Amniotic epithelial cell (primary cell): ENCODE measurements around the gene DNAJB8.

Experiments used
- DNase-seq: peaks from one replicate; pipeline ENCODE4 v3.0.0-alpha.2; 2010; ENCODE audit warnings: low read depth

Gene DNAJB8

DNA sequence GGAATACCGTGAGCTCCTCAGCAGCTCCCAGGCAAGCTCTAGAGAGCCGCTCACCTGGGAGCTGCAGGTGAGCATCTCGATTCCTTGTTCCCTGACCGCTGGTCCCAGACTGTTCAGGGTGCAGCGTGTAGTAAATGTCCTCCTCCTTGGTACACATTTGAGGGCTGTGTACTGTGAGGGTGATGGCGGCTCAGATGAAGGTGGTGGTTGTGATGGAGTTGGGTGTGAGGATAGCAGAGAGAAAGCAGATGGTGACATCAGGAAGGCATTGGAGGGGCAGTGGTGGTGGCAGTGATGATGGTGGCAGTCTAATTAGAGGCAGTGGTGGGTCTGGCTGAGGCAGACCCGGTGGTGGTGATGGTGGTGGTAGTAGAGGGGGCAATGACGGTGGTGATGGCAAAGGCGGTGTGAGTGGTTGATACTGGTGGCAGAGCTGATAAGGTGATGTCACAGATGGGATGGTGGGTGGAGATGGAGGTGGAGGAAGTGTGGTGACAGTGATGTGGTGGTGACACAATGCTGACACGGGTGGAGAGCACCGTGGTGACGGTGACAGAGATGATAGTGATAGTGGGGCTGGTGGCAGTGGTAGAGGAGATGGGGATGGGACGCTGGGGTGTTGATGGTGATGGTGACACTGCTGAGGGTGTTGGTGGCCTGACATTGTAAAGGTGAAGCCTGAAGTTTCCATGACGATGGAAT, at the start of gene DNAJB8:
TSS of gene DNAJB8 (minus strand) at position 51 of the 702 bp plus-strand sequence. CDS start 3,645 bp downstream, outside the sequence.
- no peak for DNase-seq

- DNase-seq, result no peak
These were observed 49.3 kb upstream of the DNAJB8 start for GRCh38 chr3:128515967-128516366.

DNA sequence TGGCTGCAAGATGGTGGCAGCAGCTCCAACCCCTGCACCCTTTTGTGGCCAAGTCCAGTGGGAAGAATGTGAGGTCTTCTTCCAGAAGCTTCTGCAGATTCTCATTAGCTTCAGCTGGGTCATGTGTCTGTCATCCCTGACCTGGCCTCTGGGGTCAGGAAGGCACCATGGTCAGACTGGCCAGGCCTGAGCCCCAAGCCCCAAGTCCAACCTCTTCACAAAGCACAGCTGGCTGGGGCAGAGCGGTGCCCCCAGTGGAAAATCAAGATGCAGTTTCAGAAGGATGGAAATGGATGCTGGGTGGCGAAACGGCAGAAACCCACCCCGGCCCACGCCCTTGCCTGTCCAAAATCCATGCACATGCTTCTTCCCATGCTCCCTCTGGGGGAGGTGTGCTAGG, 42.2 kb upstream of the DNAJB8 start:
- no peak for DNase-seq

DNA sequence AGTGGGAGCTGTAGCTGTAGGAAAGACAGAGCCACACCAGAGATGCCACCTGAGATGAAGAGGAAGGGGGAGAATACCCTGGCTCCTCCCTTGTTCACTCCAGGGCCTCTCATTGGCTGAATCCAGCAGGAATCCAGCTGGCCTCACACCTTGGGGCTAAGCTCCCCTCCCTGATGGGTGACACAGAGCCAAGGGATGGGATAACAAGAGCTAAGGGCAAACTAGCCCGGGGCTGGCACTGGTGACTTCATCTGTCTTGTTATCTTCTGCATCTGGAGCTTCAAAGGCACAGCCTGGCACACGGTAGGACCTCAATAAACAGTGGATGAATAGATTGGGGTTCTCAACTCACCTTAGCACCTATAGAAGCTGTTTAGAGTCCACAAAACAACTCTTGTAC, 40.1 kb upstream of the DNAJB8 start:
- no peak for DNase-seq

DNA sequence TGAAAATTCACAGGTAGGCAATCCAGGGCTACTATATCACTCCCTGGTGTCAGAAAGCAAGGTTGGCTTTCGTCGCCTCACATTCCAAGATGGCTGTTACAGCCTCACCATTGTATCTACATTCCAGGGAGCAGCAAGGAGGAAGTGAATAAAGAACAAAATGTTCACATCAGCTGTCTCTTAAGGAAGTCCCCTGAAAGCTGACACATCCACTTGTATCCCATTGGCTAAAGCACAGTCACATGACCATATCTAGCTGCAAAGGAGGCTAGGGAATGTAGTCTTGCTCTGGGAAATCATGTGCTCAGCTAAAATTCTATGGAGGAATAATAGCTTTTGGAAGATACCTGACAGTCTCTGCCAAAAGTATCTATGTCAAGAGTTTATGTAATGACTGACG, 39.1 kb upstream of the DNAJB8 start:
- DNase-seq, result no peak

- no peak for DNase-seq
These were observed 38.5 kb upstream of the DNAJB8 start for GRCh38 chr3:128504963-128505730.

- no peak for DNase-seq
These were observed 37.8 kb upstream of the DNAJB8 start for GRCh38 chr3:128504533-128504915.

- no peak for DNase-seq
These were observed 37.3 kb upstream of the DNAJB8 start for GRCh38 chr3:128503751-128504532.

- no peak for DNase-seq
These were observed 36.5 kb upstream of the DNAJB8 start for GRCh38 chr3:128503164-128503651.

GRCh38 chr3:128502712-128503111, 36.0 kb upstream of the DNAJB8 start:
- DNase-seq, result no peak

- DNase-seq, result no peak
These were observed 34.7 kb upstream of the DNAJB8 start for GRCh38 chr3:128501431-128501830.

- DNase-seq, result no peak
These were observed 33.9 kb upstream of the DNAJB8 start for GRCh38 chr3:128500556-128500955.

GRCh38 chr3:128499724-128500275, 33.1 kb upstream of the DNAJB8 start:
- DNase-seq, result peak; percentile 44

DNA sequence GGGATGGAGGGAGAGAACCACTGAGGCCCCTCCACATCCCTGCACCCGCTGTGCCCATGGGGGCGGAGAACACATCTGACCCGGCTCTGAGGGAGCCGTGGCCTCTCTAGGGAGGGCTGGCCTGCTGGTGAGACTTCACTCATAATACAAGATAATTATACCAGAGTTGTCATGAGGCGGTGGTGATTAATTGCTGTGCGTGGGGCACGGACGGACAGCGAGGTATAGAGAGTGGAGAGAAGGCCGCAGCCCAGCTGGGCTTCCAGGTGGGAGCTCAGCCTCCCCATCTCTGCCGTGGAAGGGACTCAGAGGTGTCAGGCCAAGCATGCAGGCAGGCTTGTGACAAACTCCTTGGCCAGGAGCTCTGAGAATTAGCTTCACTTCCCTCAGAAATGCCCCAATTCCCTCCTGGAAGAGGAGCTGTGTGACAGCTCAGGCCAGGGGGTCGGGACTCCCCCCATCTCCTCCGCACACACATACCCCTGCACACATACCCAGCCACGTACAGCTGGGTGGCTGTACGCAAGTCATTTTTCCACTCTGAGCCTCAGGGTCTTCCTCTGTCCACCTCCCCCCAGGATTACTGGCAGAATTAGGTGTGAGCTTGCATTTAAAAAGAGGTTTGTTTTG, 32.3 kb upstream of the DNAJB8 start:
- DNase-seq, result no peak

DNA sequence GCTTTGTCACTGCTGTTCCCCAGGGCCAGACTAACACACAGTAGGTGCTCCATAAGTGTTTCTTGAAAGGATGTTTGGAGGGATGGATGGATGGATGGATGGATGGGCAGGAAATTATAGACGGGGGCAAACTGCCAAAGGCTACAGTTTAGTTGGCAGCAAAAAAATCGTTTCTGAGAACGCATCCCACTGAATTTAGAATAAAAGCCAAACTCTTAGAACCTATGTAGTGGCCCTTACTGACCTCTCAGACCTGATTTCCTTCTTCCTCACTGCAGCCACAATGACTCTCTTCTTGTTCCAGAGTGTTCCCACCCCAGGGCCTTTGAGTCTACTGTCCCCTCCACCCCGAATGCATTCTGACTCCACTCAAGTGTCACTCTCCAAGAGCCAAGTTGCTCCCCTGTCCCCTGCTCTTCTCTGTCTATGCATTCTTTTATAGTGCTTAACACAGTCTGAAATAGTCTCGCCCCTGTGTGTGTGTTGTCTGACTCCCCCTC, 31.5 kb upstream of the DNAJB8 start:
- DNase-seq, result no peak

DNA sequence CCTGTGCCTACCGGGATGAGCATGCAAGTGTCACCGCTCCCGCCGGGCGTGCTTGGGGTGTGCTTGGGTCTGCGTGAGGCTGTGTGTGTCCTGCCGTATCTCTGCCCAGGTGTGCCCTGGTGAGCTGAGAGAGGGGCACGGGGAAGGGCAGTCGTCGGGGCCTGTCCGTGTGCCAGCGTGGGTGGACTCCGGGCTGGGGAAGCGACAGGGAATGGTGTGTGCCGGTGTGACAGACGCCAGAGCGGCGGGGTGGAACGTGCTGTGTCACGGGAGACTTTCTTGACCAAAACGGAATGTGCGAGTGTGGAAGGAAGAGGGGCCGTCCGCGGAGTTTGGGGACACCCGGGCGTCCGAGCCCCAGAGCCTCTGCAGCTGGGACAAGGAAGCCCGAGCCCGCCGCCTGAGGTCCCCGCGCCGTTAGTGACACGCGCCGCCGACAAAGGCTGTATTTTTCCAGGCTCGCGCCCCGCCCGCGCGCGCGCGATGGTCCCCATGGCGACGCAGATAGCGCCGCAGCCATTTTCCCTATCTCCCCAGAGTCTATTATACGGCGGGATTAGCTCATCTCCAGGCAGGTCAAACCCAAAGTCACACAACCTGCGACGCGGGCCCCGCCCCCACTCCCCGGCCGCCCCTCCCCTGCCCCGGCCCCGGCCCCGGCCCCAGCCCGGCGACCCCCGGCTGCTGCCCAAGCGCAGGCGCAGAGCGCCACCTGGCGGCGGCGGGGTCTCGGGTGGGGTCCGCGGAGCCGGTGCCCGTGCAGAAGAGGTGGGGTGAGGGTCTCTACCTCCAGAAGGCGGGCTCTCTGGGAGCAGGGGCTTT, 30.8 kb upstream of the DNAJB8 start:
- no peak for DNase-seq

DNA sequence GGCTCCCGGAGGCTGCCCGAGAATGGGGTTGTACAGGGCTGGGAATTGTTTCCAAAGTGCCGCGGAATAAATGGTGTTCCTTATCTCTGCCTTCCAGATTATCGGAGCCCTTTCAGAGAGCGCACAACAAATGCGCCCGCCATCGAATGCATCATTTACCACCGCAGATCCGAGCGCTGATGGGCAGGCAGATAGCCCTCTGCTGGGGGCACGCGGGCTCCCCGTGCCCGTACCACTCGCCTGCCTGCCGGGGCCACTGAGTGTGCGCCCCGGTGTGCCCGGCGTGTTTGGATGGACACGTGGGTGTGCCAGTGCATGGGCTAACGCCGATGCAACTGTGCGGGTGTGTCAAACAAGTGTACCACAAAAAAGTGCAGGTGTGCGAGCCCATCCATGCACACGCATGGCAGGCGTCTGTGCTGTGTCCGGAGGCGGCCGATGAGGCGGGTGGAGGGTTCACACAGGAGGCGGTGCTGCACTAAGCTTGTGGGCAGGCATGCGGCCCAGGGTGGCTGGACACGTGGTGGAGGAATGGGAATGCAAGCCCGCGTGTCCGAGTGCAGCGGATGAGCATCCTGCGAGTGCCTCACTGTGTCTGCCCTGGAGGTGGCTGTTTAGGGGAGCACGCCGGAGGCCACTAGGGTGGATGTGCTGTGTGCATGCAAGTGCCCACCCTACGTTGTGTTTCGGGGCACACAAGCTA, 30.1 kb upstream of the DNAJB8 start:
- DNase-seq, result peak; percentile 48

DNA sequence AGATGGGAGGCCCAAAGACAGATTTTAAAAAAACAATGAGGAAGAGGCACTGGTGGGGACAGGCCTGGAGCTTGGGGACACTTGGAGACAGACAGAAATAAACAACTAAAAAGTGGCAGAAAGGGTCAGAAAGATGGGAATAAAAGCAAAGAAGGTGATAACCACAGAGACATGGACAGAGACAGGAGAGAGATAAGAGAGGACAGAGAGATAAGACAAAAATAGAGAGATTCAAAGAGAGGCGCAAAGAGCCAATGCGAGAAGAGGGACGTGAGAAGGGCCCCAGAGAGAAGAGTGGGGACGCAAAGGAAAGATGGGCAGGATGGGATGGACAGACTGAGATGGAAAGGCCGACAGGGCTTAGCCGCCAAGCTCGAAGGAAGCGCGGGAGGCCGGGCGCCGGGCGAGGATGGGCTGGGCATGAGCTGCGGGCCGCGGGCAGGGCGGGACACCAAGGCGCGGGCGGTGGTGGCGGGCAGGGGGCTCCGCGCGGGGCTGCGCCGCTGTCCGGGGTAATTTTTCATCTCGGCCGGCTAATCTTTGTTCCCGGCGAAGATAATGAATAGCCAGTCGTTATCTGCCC, 29.4 kb upstream of the DNAJB8 start:
- no peak for DNase-seq

GRCh38 chr3:128495435-128495970, 28.8 kb upstream of the DNAJB8 start:
- no peak for DNase-seq

DNA sequence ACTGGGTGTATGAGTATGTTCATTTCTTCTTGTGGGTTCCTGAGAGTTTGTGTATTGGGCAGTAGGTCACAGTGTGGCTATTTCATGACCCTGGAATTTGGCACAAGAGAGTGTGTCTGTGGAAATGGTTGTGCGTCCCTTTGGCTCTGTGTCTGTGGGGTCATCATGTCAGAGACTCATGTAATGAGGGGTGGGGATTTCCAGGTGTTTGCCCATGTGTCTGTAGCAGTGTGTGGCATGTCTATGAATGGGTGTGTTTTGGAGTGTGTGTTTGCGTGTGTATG, 27.6 kb upstream of the DNAJB8 start:
- no peak for DNase-seq
